ENCODE measurements around the gene KLF13.

DNA sequence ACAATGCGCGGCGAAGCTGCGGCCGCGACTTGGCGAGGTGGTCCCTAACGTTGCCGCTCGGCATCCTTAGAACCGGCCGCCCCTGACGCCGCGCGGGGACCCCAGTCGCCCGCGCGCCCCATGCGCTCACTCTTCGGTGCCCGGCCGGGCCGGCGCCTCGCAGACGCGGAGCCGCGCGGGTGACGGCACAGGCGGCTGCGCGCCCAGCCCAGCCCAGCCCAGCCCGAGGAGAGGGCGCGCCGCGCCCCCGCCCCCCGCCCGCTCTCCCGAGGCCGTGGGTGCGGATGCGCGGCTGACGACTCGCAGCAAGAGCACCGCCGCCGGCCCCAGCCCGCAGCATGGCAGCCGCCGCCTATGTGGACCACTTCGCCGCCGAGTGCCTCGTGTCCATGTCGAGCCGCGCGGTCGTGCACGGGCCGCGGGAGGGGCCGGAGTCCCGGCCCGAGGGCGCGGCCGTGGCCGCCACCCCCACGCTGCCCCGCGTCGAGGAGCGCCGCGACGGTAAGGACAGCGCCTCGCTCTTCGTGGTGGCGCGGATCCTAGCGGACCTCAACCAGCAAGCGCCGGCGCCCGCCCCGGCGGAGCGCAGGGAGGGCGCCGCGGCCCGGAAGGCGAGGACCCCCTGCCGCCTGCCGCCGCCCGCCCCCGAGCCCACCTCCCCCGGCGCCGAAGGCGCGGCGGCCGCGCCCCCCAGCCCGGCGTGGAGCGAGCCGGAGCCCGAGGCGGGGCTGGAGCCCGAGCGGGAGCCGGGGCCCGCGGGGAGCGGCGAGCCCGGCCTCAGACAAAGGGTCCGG, 437 bp downstream of the KLF13 start:
- TF ChIP-seq, protein P1, sequence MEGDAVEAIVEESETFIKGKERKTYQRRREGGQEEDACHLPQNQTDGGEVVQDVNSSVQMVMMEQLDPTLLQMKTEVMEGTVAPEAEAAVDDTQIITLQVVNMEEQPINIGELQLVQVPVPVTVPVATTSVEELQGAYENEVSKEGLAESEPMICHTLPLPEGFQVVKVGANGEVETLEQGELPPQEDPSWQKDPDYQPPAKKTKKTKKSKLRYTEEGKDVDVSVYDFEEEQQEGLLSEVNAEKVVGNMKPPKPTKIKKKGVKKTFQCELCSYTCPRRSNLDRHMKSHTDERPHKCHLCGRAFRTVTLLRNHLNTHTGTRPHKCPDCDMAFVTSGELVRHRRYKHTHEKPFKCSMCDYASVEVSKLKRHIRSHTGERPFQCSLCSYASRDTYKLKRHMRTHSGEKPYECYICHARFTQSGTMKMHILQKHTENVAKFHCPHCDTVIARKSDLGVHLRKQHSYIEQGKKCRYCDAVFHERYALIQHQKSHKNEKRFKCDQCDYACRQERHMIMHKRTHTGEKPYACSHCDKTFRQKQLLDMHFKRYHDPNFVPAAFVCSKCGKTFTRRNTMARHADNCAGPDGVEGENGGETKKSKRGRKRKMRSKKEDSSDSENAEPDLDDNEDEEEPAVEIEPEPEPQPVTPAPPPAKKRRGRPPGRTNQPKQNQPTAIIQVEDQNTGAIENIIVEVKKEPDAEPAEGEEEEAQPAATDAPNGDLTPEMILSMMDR (optimal IDR thresholded peaks at IDR 0.05 in 1 of 3, IDR thresholded peaks at IDR 0.05 in 1 of 3, conservative IDR thresholded peaks at IDR 0.05 in 1 of 3; ENCODE audit: extremely low read depth in 1 of 3, insufficient read depth in 2 of 3, low read length in 3 of 3) = no peak
- TF ChIP-seq EZH2 (IDR thresholded peaks at IDR 0.05; ENCODE audit: low read length) = no peak
